ENCODE measurements around the gene C12orf42. TPM values are rescaled to one million over a fixed set of nuclear protein-coding genes. Genes with fewer than 3 reads are reported as not detected.

Gene C12orf42
- total RNA-seq, 2 experiments from 2014 or later: not detected

- CTCF ChIA-PET: no interaction called here
- DNase-seq: no peak
Observed at GRCh38 chr12:103493199-103493598, 2.6 kb downstream of the C12orf42 start.

GRCh38 chr12:103482365-103482764 is 13.4 kb downstream of the C12orf42 start:
- no peak for DNase-seq
- no peaks in the 10 kb centered on the region for H3K27me3 Mint-ChIP-seq
- peak overlapping the region; percentile 3 for H3K4me3 Mint-ChIP-seq
- no peak overlapping the region for H3K27ac Mint-ChIP-seq
- CTCF ChIA-PET: no interaction called here
- peaks cover 23% of the 10 kb centered on the region for H3K9me3 Mint-ChIP-seq
- H3K36me3 Mint-ChIP-seq: peaks cover 4% of the 10 kb centered on the region
- H3K4me1 Mint-ChIP-seq (ENCODE audit: low read depth): peaks cover 5% of the 10 kb centered on the region
- POLR2A ChIA-PET: no interaction called here
- intact Hi-C loops (cut with micrococcal nuclease): no loop called here

More at GRCh38 chr12:103493199-103493598, 2.6 kb downstream of the C12orf42 start:
- POLR2A ChIA-PET: interaction anchor here (0.7 kb wide), 1 partner anchor 1497 kb away, joined by 3 read pairs; no protein-coding TSS in a partner anchor
- no peaks in the 10 kb centered on the region for H3K36me3 Mint-ChIP-seq
- peaks cover 13% of the 10 kb centered on the region for H3K4me1 Mint-ChIP-seq (ENCODE audit: low read depth)
- intact Hi-C loops (cut with micrococcal nuclease): no loop called here
- no peak overlapping the region for H3K4me3 Mint-ChIP-seq
- H3K9me3 Mint-ChIP-seq: peaks cover 7% of the 10 kb centered on the region
- H3K27me3 Mint-ChIP-seq: peaks cover 27% of the 10 kb centered on the region
- H3K27ac Mint-ChIP-seq: no peak overlapping the region

- no peak overlapping the region for H3K4me3 Mint-ChIP-seq
- no peak overlapping the region for H3K27ac Mint-ChIP-seq
- H3K27me3 Mint-ChIP-seq: no peaks in the 10 kb centered on the region
- DNase-seq: no peak
- CTCF ChIA-PET: no interaction called here
- intact Hi-C loops (cut with micrococcal nuclease): no loop called here
- peaks cover 2% of the 10 kb centered on the region for H3K36me3 Mint-ChIP-seq
- POLR2A ChIA-PET: no interaction called here
- peaks cover 14% of the 10 kb centered on the region for H3K9me3 Mint-ChIP-seq
- H3K4me1 Mint-ChIP-seq (ENCODE audit: low read depth): peaks cover 4% of the 10 kb centered on the region
Observed at GRCh38 chr12:103475073-103475472, 20.7 kb downstream of the C12orf42 start.

DNA sequence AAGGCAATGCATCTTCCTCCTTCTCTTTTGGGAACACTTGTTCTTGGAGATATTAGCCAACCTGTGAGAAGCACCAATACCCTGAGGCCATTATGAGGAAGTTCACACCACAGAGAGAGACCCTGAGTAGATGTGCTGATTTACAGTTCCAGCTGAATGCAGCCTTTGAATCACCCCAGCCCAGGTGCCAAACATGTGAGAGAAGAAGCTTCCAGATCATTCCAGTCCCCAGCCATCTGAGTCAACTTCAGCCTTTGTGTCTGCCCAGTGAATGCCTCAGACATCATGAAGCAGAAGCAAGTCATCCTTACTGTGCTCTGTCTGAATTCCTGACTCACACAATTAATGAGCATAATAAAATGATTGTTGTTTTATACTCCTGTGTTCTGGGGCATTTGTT is 25.1 kb downstream of the C12orf42 start:
- no peak overlapping the region for H3K4me3 Mint-ChIP-seq
- H3K27ac Mint-ChIP-seq: no peak overlapping the region
- ChIA-PET CTCF (no interaction called here), POLR2A (no interaction called here)
- DNase-seq: no peak
- H3K9me3 Mint-ChIP-seq: no peaks in the 10 kb centered on the region
- H3K36me3 Mint-ChIP-seq: no peaks in the 10 kb centered on the region
- intact Hi-C loops (cut with micrococcal nuclease): no loop called here
- H3K27me3 Mint-ChIP-seq: no peaks in the 10 kb centered on the region
- H3K4me1 Mint-ChIP-seq (ENCODE audit: low read depth): peaks cover 10% of the 10 kb centered on the region

GRCh38 chr12:103469719-103470118 is 26.0 kb downstream of the C12orf42 start:
- Mint-ChIP-seq H3K27ac (no peak overlapping the region), H3K9me3 (peaks cover under 1% of the 10 kb centered on the region), H3K36me3 (no peaks in the 10 kb centered on the region), H3K4me1 (ENCODE audit: low read depth) (peaks cover 10% of the 10 kb centered on the region), H3K4me3 (no peak overlapping the region), H3K27me3 (no peaks in the 10 kb centered on the region)
- ChIA-PET CTCF (no interaction called here), POLR2A (no interaction called here)
- intact Hi-C loops (cut with micrococcal nuclease): no loop called here
- no peak for DNase-seq

DNA sequence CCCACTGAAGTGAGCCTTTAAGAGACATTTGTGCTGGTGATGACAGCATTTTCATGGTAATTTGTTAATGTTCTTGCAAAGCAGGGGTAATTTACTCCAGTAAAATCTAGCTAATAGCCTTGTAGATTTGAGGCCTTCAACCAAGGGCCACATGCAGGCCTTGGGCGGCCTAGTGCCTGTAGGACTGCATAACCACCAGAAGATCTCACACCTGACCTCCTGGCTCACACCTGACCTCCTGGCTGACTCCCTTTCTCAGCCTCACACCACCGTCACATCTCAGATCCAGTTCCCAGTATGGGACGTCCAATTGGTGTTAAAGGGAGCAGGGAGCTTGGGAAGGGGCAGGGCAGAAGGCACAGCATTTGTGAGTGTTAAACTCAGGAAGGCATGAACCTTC is 26.9 kb downstream of the C12orf42 start:
- POLR2A ChIA-PET: interaction anchor here (0.6 kb wide), 1 partner anchor 117 kb away, joined by 3 read pairs; no protein-coding TSS in a partner anchor

GRCh38 chr12:103462675-103463074 is 33.1 kb downstream of the C12orf42 start:
- intact Hi-C loops (cut with micrococcal nuclease): loop anchor here (2.0 kb wide), 1 partner anchor 16 kb away; no protein-coding TSS in a partner anchor
- Mint-ChIP-seq H3K36me3 (no peaks in the 10 kb centered on the region), H3K27ac (no peak overlapping the region), H3K9me3 (peaks cover 14% of the 10 kb centered on the region), H3K4me3 (no peak overlapping the region), H3K27me3 (no peaks in the 10 kb centered on the region), H3K4me1 (ENCODE audit: low read depth) (peaks cover 4% of the 10 kb centered on the region)
- no peak for DNase-seq
- CTCF ChIA-PET: no interaction called here
- POLR2A ChIA-PET: no interaction called here

More for the DNA sequence above, 26.9 kb downstream of the C12orf42 start:
- CTCF ChIA-PET: no interaction called here
- Mint-ChIP-seq H3K27me3 (no peaks in the 10 kb centered on the region), H3K9me3 (peaks cover 10% of the 10 kb centered on the region), H3K36me3 (no peaks in the 10 kb centered on the region), H3K27ac (no peak overlapping the region), H3K4me1 (ENCODE audit: low read depth) (peaks cover 10% of the 10 kb centered on the region), H3K4me3 (no peak overlapping the region)
- intact Hi-C loops (cut with micrococcal nuclease): no loop called here
- DNase-seq: no peak

DNA sequence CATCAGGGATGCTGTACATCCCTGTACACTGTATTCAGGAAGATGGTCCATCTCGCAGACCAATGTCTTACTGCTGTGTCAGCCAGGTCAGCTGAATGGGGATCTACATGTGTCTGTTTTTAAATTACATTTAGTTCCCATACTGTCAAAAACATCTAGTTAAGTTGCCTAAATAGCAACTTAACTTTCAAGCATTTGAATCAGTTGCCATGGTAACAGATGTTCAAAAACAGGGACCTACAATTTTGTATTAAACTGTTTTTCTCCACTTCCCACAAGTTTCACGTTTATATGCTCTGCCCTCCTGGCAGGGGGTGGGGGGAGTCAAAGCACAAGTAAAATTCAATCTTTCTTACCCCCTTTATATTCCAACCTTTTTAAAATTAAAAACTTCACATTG is 38.3 kb downstream of the C12orf42 start:
- ChIA-PET CTCF (no interaction called here), POLR2A (no interaction called here)
- Mint-ChIP-seq H3K27ac (no peak overlapping the region), H3K27me3 (no peaks in the 10 kb centered on the region), H3K36me3 (no peaks in the 10 kb centered on the region), H3K4me3 (no peak overlapping the region), H3K4me1 (ENCODE audit: low read depth) (peaks cover 22% of the 10 kb centered on the region), H3K9me3 (no peaks in the 10 kb centered on the region)
- DNase-seq: no peak
- intact Hi-C loops (cut with micrococcal nuclease): loop anchor here (5.0 kb wide), 1 partner anchor 40 kb away; the partner anchor contains the start of gene C12orf42

DNA sequence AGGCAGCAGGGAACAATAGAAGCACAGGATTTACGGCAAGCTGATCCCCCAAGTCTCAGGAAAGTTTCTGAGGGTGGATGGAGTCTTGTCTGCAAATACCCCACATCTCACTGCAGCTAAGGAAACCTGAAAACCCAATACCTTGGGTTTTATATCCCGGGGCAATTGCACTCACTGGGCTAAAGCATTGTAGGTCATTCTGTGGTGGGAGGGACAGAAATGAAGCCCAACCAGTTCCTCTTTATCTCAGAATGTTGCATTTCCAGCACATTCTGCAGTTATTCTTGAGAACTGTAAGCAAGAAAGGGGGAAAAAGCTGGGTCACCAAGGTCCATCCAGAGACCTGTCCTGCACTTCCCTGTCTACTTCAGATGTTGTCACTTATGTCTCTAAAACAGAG is 39.8 kb downstream of the C12orf42 start:
- Mint-ChIP-seq H3K36me3 (no peaks in the 10 kb centered on the region), H3K27me3 (no peaks in the 10 kb centered on the region), H3K9me3 (no peaks in the 10 kb centered on the region), H3K4me1 (ENCODE audit: low read depth) (peaks cover 22% of the 10 kb centered on the region), H3K4me3 (no peak overlapping the region), H3K27ac (no peak overlapping the region)
- ChIA-PET POLR2A (no interaction called here), CTCF (no interaction called here)
- no peak for DNase-seq
- intact Hi-C loops (cut with micrococcal nuclease): loop anchor here (5.0 kb wide), 1 partner anchor 41 kb away; the partner anchor contains the start of gene C12orf42

GRCh38 chr12:103455020-103455763 is 40.6 kb downstream of the C12orf42 start:
- H3K36me3 Mint-ChIP-seq: no peaks in the 10 kb centered on the region
- ChIA-PET CTCF (no interaction called here), POLR2A (no interaction called here)
- no peak for DNase-seq
- H3K27ac Mint-ChIP-seq: no peak overlapping the region
- H3K27me3 Mint-ChIP-seq: no peaks in the 10 kb centered on the region
- intact Hi-C loops (cut with micrococcal nuclease): loop anchor here (2.0 to 5.0 kb wide), 2 partner anchors 14 to 42 kb away; partner anchors contain the start of gene C12orf42
- H3K9me3 Mint-ChIP-seq: no peaks in the 10 kb centered on the region
- H3K4me3 Mint-ChIP-seq: no peak overlapping the region
- H3K4me1 Mint-ChIP-seq (ENCODE audit: low read depth): peaks cover 22% of the 10 kb centered on the region

GRCh38 chr12:103444983-103445382 is 50.8 kb downstream of the C12orf42 start:
- Mint-ChIP-seq H3K36me3 (no peaks in the 10 kb centered on the region), H3K9me3 (peaks cover 5% of the 10 kb centered on the region), H3K4me3 (no peak overlapping the region), H3K4me1 (ENCODE audit: low read depth) (peaks cover 21% of the 10 kb centered on the region), H3K27ac (no peak overlapping the region), H3K27me3 (no peaks in the 10 kb centered on the region)
- intact Hi-C loops (cut with micrococcal nuclease): no loop called here
- ChIA-PET CTCF (no interaction called here), POLR2A (no interaction called here)
- DNase-seq: no peak

DNA sequence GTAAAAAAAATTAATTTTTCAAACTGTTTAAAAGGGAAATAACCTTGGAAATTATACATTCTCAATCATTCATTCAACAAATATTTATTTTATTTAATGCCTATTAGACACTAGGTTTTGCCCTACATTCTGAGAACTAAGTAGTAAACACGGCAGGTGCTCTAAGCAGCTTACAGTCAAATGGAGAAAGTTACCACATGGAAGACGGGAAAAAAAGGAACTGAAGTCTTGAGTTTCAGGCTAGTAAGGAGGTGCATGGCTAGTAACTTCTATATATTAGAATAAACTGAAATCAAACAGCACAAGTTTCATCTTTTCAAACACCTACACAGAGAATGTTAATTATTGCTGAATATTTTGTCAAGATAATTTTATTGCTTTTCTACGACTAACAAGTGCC is 52.9 kb downstream of the C12orf42 start:
- ChIA-PET POLR2A (no interaction called here), CTCF (no interaction called here)
- peaks cover 21% of the 10 kb centered on the region for H3K4me1 Mint-ChIP-seq (ENCODE audit: low read depth)
- H3K9me3 Mint-ChIP-seq: no peaks in the 10 kb centered on the region
- H3K36me3 Mint-ChIP-seq: no peaks in the 10 kb centered on the region
- H3K27ac Mint-ChIP-seq: no peak overlapping the region
- no peaks in the 10 kb centered on the region for H3K27me3 Mint-ChIP-seq
- no peak overlapping the region for H3K4me3 Mint-ChIP-seq
- intact Hi-C loops (cut with micrococcal nuclease): no loop called here
- no peak for DNase-seq

DNA sequence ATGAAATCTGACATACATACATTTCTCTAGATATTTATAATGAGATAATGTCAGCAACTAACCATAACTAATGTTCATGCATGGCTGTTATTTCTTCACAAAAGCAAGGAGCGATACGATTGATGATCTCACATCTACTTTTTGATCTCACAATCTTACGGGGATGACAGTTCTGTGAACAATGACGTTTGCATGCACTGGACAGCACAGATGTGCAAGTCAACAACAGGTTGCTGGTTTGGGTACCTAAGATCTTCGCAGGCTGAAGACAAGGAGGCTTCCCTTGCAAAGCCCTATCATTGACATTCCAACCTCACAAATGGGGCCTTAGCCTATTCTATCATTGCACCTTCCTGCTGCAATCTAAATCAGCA is 53.6 kb downstream of the C12orf42 start:
- Mint-ChIP-seq H3K4me3 (no peak overlapping the region), H3K4me1 (ENCODE audit: low read depth) (peaks cover 21% of the 10 kb centered on the region), H3K27ac (no peak overlapping the region), H3K27me3 (no peaks in the 10 kb centered on the region), H3K36me3 (no peaks in the 10 kb centered on the region), H3K9me3 (no peaks in the 10 kb centered on the region)
- no peak for DNase-seq
- POLR2A ChIA-PET: no interaction called here
- intact Hi-C loops (cut with micrococcal nuclease): no loop called here
- CTCF ChIA-PET: no interaction called here
